Mesendoderm (in vitro differentiated cells): ENCODE measurements around the gene PYGO2.

Experiments
- DNase-seq: peaks from one replicate; pipeline ENCODE4 v3.0.0; 2013
- H2AK5ac ChIP-seq: 2 replicates; pipeline ENCODE4 v1.6.1; 2013; ENCODE audit warnings: low read length, inconsistent platforms
- H2BK120ac ChIP-seq: 2 replicates; pipeline ENCODE4 v1.6.1; 2013; ENCODE audit warnings: low read depth, mild to moderate bottlenecking, low read length, moderate library complexity, mixed read lengths
- H2BK15ac ChIP-seq: replicated peaks from 2 replicates; pipeline ENCODE4 v1.6.1; 2013; ENCODE audit warnings: low read depth, mild to moderate bottlenecking, moderate library complexity
- H2BK5ac ChIP-seq: 2 replicates; pipeline ENCODE4 v1.6.1; 2013; ENCODE audit warnings: low read length, inconsistent platforms
- H3K18ac ChIP-seq: 2 replicates; pipeline ENCODE4 v1.6.1; 2013; ENCODE audit warnings: mild to moderate bottlenecking, low read length, mixed read lengths
- H3K23ac ChIP-seq: one replicate; pipeline ENCODE4 v1.6.1; 2013; ENCODE audit warnings: low read length
- H3K27ac ChIP-seq: 2 replicates; pipeline ENCODE4 v1.5.1; 2013; ENCODE audit warnings: low read depth, mild to moderate bottlenecking, inconsistent platforms, low read length, moderate library complexity
- H3K27me3 ChIP-seq: 2 replicates; pipeline ENCODE4 v1.6.1; 2013; ENCODE audit warnings: low read length, control low read depth, mild to moderate bottlenecking, inconsistent platforms; ENCODE audit not compliant: insufficient read depth, poor library complexity
- H3K36me3 ChIP-seq: 2 replicates; pipeline ENCODE4 v1.6.1; 2013; ENCODE audit warnings: low read length, inconsistent platforms; ENCODE audit not compliant: control insufficient read depth, insufficient read depth
- H3K4ac ChIP-seq: one replicate; pipeline ENCODE4 v1.6.1; 2013; ENCODE audit warnings: low read depth, mild to moderate bottlenecking, low read length, moderate library complexity
- H3K4me1 ChIP-seq: 2 replicates; pipeline ENCODE4 v1.6.1; 2013; ENCODE audit warnings: low read depth, low read length, inconsistent platforms; ENCODE audit not compliant: control insufficient read depth
- H3K4me2 ChIP-seq: 2 replicates; pipeline ENCODE4 v1.6.1; 2013; ENCODE audit warnings: low read length
- H3K4me3 ChIP-seq: 2 replicates; pipeline ENCODE4 v1.5.1; 2013; ENCODE audit warnings: mild to moderate bottlenecking, low read length
- H3K56ac ChIP-seq: one replicate; pipeline ENCODE4 v1.6.1; 2013; ENCODE audit warnings: low read length
- H3K79me1 ChIP-seq: 2 replicates; pipeline ENCODE4 v1.6.1; 2013; ENCODE audit warnings: low read length, inconsistent platforms
- H3K79me2 ChIP-seq: 2 replicates; pipeline ENCODE4 v1.6.1; 2013; ENCODE audit warnings: mild to moderate bottlenecking, low read length; ENCODE audit not compliant: control insufficient read depth, insufficient read depth
- H3K9ac ChIP-seq: 2 replicates; pipeline ENCODE4 v1.6.1; 2013; ENCODE audit warnings: low read length, inconsistent platforms
- H4K5ac ChIP-seq: one replicate; pipeline ENCODE4 v1.6.1; 2013; ENCODE audit warnings: low read length
- H4K8ac ChIP-seq: one replicate; pipeline ENCODE4 v1.6.1; 2013; ENCODE audit warnings: low read depth, mild to moderate bottlenecking, control low read depth, low read length, moderate library complexity
- WGBS: extraction: QIAGEN DNeasy Blood & Tissue Kit; methylation state at CpG from one replicate; pipeline ENCODE4 v1.1.7; 2013; ENCODE audit warnings: low lambda C conversion rate, missing lambda C conversion rate; ENCODE audit not compliant: insufficient coverage; ENCODE audit errors: extremely low coverage; 5-methylcytosine and 5-hydroxymethylcytosine counted together

Gene PYGO2

DNA sequence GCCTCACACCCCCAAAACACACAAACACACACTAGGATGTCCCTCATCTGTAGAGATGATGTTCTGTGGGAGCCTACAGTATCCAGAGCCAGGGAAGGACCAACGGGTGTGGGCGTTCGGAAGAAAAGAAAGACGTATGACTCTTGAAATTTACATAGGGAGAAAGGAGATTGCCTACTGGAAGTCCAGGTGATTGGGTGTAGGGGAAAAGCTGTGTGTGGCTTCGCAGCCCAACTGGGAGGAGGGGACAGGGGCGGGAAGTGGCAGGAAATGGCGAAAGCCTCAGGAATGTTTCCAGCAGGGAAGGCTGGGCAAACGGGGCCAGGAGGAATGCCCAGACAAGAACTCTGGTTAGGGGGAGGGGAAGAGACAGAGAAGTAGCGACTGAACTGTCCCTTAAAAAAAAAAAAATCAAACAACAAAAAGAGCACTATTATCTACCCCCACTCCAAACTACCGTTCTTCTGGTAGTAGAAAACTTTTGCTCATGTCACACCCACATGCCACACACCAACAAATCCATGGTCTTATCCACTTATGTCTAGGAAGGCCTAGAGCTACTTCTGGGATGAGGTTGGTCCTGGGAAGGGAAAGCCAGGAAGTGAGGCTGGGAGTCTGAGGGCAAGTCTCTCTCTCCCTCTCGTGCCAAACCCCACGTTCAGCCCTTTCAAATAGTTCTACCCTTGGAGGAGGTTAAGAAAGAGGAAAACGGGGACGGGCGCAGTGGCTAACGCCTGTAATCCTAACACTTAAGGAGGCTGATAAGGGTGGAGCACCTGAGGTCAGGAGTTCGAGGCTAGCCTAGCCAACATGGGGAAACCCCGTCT is 11.1 kb upstream of the PYGO2 start:
- peak overlapping the region; percentile 98 for H3K4ac ChIP-seq
- no peaks in the 10 kb centered on the region for H3K27me3 ChIP-seq
- H3K79me2 ChIP-seq = peaks cover 58% of the 10 kb centered on the region
- peak overlapping the region; percentile 54 for H3K4me2 ChIP-seq
- H4K5ac ChIP-seq = peak overlapping the region; percentile 29
- H3K23ac ChIP-seq = no peak overlapping the region
- H3K9ac ChIP-seq = peak overlapping the region; percentile 72
- no peak overlapping the region for H4K8ac ChIP-seq
- peaks cover 15% of the 10 kb centered on the region for H3K79me1 ChIP-seq
- peak overlapping the region; percentile 81 for H3K18ac ChIP-seq
- peaks cover 11% of the 10 kb centered on the region for H3K4me1 ChIP-seq
- peak overlapping the region; percentile 36 for H3K4me3 ChIP-seq
- peak overlapping the region; percentile 100 for H2BK5ac ChIP-seq
- H3K27ac ChIP-seq = peak overlapping the region; percentile 96
- WGBS = no CpG with 5 or more reads among the region's 18 CpGs
- H2AK5ac ChIP-seq = peak overlapping the region; percentile 7
- peak; percentile 99 for DNase-seq
- peak overlapping the region; percentile 98 for H3K56ac ChIP-seq
- H2BK120ac ChIP-seq = peak overlapping the region; percentile 49
- no peak overlapping the region for H2BK15ac ChIP-seq
- no peaks in the 10 kb centered on the region for H3K36me3 ChIP-seq

DNA sequence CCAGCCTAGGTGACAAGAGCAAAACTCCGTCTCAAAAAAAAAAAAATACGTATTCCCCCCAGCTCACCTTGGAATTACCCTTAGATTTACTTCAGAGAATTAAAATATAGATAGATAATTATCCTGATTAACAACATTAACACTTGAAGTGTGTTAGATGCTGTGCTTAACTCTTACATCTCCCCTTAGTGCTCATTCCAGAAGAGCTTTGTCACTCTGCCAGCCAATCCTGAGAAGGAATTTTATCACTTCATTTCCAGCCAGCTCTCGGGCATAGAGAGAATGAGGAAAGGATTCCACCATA is 10.6 kb upstream of the PYGO2 start:
- H3K79me2 ChIP-seq = peaks cover 57% of the 10 kb centered on the region
- peaks cover 11% of the 10 kb centered on the region for H3K4me1 ChIP-seq
- no peak overlapping the region for H4K8ac ChIP-seq
- H3K9ac ChIP-seq = peak overlapping the region; percentile 69
- no peak overlapping the region for H3K23ac ChIP-seq
- H3K56ac ChIP-seq = peak overlapping the region; percentile 96
- peak overlapping the region; percentile 40 for H2BK120ac ChIP-seq
- no peak overlapping the region for H2AK5ac ChIP-seq
- H3K79me1 ChIP-seq = peaks cover 19% of the 10 kb centered on the region
- peak overlapping the region; percentile 96 for H3K27ac ChIP-seq
- no CpG with 5 or more reads among the region's 3 CpGs for WGBS
- DNase-seq = no peak
- H3K18ac ChIP-seq = peak overlapping the region; percentile 81
- peaks cover 5% of the 10 kb centered on the region for H3K36me3 ChIP-seq
- peak overlapping the region; percentile 29 for H3K4ac ChIP-seq
- H3K27me3 ChIP-seq = no peaks in the 10 kb centered on the region
- no peak overlapping the region for H2BK15ac ChIP-seq
- H3K4me2 ChIP-seq = peak overlapping the region; percentile 37
- H4K5ac ChIP-seq = no peak overlapping the region
- H2BK5ac ChIP-seq = peak overlapping the region; percentile 91
- no peak overlapping the region for H3K4me3 ChIP-seq

GRCh38 chr1:154971341-154971998 is 9.9 kb upstream of the PYGO2 start:
- Histone ChIP-seq H4K8ac (no peak overlapping the region), H3K79me2 (peaks cover 50% of the 10 kb centered on the region), H3K4me2 (peak overlapping the region; percentile 30), H3K27ac (peak overlapping the region; percentile 96), H2AK5ac (peak overlapping the region; percentile 93), H2BK15ac (no peak overlapping the region), H3K79me1 (peaks cover 20% of the 10 kb centered on the region), H2BK120ac (peak overlapping the region; percentile 5), H3K4me3 (no peak overlapping the region), H3K9ac (peak overlapping the region; percentile 71), H3K4ac (peak overlapping the region; percentile 61), H3K56ac (peak overlapping the region; percentile 95), H3K27me3 (no peaks in the 10 kb centered on the region), H3K23ac (peak overlapping the region; percentile 48), H3K18ac (peak overlapping the region; percentile 11), H4K5ac (peak overlapping the region; percentile 85), H3K4me1 (peaks cover 9% of the 10 kb centered on the region), H2BK5ac (peak overlapping the region; percentile 94), H3K36me3 (peaks cover 9% of the 10 kb centered on the region)
- no CpG with 5 or more reads among the region's 10 CpGs for WGBS
- peak; percentile 48 for DNase-seq

GRCh38 chr1:154970631-154971340 is 9.2 kb upstream of the PYGO2 start, which contains the start of gene SHC1:
Gene SHC1, minus strand, starts transcription at chr1:154970747. Its CDS starts 221 bp downstream, at chr1:154970526.
- WGBS = no CpG with 5 or more reads among the region's 15 CpGs

GRCh38 chr1:154969860-154970452 is 8.4 kb upstream of the PYGO2 start:
- Histone ChIP-seq H3K79me1 (peaks cover 25% of the 10 kb centered on the region), H2BK120ac (no peak overlapping the region), H3K56ac (peak overlapping the region; percentile 87), H3K4me3 (peak overlapping the region; percentile 79), H3K18ac (peak overlapping the region; percentile 83), H2AK5ac (no peak overlapping the region), H3K36me3 (peaks cover 15% of the 10 kb centered on the region), H3K27ac (peak overlapping the region; percentile 49), H3K23ac (peak overlapping the region; percentile 59), H3K4me2 (peak overlapping the region; percentile 73), H3K27me3 (no peaks in the 10 kb centered on the region), H4K8ac (no peak overlapping the region), H3K4me1 (peaks cover 6% of the 10 kb centered on the region), H3K79me2 (peaks cover 38% of the 10 kb centered on the region), H4K5ac (no peak overlapping the region), H2BK5ac (peak overlapping the region; percentile 63), H2BK15ac (no peak overlapping the region), H3K9ac (peak overlapping the region; percentile 95), H3K4ac (peak overlapping the region; percentile 70)
- no CpG with 5 or more reads among the region's 22 CpGs for WGBS
- DNase-seq = no peak

More at GRCh38 chr1:154970631-154971340, 9.2 kb upstream of the PYGO2 start, which contains the start of gene SHC1:
- peak within 1 kb of the TSS; percentile 85 for H4K5ac ChIP-seq
- H3K56ac ChIP-seq = peak within 1 kb of the TSS; percentile 95
- H3K27me3 ChIP-seq = no peaks in the 10 kb centered on the region
- H3K27ac ChIP-seq = peak within 1 kb of the TSS; percentile 96
- peaks cover 43% of the 10 kb centered on the region for H3K79me2 ChIP-seq
- H3K4me3 ChIP-seq = peak within 1 kb of the TSS; percentile 79
- peaks cover 6% of the 10 kb centered on the region for H3K4me1 ChIP-seq
- H4K8ac ChIP-seq = no peak within 1 kb of the TSS
- H2BK120ac ChIP-seq = peak within 1 kb of the TSS; percentile 5
- peaks cover 11% of the 10 kb centered on the region for H3K36me3 ChIP-seq
- peak within 1 kb of the TSS; percentile 59 for H3K23ac ChIP-seq
- H2AK5ac ChIP-seq = peak within 1 kb of the TSS; percentile 93
- peak within 1 kb of the TSS; percentile 70 for H3K4ac ChIP-seq
- peak within 1 kb of the TSS; percentile 83 for H3K18ac ChIP-seq
- peaks cover 22% of the 10 kb centered on the region for H3K79me1 ChIP-seq
- peak within 1 kb of the TSS; percentile 94 for H2BK5ac ChIP-seq
- H3K9ac ChIP-seq = peak within 1 kb of the TSS; percentile 95
- peak; percentile 98 for DNase-seq
- no peak within 1 kb of the TSS for H2BK15ac ChIP-seq
- H3K4me2 ChIP-seq = peak within 1 kb of the TSS; percentile 73
